Stimulated activated CD8-positive, alpha-beta memory T cell treated with anti-CD3 and anti-CD28 coated beads, Interleukin-12 subunit alpha, Interleukin-12 subunit beta, amount 100 ng/mL, for 1 hour (primary cell): Measurements from ENCODE around the gene RAET1E.
"Not testable (repeated sequence)": the region's sequence is repeated elsewhere in the genome, so short reads cannot be mapped to it uniquely, and the experiment has no call there.

Experiments used
- DNase-seq: peaks from one replicate; pipeline ENCODE4 v3.0.0-alpha.2; 2020; ENCODE audit warnings: low read depth

Gene RAET1E

DNA sequence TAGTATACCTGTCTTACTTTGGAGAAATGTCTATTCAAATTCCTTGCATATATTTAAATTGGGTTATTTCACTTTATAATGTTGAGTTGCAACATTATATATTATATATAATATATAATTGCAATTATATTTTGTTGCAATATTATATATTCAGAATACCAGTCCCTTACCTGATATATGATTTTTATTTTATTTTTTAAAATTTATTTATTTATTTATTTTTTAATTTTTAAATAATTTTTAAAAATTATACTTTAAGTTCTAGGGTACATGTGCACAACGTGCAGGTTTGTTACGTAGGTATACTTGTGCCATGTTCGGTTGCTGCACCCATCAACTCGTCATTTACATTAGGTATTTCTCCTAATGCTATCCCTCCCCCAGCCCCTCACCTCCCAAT, 29.1 kb upstream of the RAET1E start:
- not testable (repeated sequence) for DNase-seq

DNA sequence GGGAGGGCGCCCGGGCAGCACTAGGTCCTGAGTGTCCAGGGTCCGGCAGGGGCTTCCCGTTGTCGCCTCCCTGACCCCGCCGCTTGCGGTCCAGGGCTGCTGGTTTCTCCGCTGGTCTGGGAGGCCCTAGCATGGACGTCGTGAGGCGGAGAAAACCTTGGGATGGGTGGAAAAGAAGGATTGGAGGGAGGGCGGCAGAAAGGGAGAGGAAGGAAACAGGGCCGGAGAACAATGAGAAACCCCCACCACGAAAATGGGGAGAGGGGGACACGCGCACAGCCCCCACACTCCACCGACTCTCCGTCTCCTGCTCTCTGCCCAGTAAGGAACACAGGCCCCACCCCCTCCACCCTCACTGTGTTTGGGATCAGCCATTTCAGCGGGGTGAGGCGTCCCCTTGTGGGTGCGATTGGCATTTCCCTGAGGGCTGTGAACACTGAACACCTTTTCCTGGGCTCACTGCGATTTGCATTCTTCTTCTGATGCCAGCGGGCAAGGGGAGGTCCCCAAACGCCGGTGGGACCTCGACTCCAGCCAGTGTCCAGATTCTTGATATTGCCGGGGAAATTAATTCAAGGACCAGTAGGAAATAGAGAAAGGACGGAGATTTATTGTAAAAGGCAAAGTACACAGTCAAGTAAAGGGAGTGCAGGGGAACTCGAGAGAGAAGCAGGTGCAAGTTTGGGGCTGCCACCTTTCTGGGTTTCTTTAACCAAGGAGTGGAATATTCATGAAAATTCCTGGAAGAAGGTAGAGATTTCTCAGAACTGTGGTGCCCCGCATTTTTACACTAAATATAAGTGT, 28.3 kb upstream of the RAET1E start:
- DNase-seq = peak; percentile 50

DNA sequence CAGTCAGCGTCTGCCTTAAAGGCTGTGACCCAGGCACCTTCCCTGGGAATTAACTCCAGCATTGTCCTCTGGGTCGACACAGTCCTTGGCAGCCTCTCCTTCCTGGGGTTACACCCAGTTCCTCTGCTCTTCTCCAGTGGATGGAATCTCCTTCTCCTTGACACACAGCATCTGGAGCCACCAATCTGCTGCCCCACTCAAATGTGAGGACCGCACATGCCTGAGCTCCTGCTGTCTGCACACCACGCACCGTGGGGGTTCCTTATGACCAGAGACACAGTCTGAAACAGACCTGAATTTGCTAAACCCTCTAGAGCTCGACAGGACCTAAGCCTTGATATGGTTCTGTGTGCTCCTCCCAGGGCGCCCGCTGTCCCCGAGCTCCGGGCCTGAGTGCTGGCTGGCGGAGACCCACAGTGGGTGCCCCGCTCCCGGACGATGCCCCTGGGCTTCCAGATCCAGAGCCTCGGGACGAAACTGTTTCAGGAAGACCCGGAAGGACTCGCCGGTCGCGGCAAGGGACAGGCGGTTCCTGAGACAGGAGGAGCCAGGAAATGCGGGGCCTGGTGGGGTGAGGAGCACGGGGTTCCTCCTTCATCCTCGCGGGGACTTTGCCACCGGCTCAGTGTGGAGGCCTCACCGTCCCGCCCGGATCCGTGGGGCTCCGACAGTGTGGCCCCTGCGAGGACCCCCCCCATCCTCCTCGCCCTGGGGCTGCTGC, 27.5 kb upstream of the RAET1E start:
- no peak for DNase-seq

DNA sequence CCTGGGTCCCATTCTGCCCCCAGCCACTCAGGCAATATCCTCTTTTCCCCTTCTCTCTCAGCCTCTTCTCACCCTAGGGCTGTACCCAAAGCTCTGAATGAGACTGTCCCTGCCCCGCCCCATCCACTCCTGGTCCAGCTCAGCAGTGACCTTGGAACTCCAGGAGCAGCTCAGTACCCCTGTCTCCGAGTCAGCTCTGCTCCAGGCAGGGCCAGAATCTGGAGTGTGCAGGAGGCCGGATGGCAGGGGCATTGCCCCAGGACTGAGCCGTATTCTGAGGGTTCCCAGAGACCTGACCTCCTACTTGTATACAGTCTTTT, 27.0 kb upstream of the RAET1E start:
- DNase-seq = no peak

DNA sequence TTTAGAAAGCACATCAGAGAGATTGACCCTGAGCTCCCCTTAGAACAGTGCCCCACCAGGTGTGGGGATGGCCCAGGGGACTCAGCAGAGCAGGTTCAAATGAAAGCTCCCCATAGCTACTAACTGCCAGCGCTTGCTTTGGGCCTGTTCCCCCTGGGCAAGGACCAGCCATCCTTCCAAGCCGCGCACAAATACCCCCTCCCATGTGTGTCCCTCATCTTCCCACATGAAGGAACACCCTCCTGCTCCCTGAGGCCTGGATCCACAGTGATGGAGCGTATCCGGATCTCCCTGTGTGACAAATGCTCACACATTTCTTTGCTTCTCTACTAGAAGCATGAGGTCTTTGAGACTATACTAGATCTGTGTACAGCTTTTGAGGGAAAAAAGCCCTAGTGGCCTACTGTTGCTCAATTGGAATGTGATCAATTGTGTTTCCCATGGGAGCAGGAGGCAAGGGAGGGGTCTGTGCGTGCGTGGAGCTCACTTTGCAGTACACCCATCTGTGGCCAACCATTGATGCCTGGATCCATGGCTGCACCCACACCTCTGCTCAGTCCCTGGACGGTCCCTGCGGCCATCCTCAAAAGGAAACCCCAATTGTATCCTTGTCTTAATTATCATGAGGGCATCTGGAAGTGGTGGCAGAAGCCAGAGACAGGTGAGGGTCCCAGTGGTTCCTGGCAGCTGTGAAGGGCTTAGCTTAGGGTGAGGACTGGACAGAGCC, 26.5 kb upstream of the RAET1E start:
- DNase-seq = no peak

DNA sequence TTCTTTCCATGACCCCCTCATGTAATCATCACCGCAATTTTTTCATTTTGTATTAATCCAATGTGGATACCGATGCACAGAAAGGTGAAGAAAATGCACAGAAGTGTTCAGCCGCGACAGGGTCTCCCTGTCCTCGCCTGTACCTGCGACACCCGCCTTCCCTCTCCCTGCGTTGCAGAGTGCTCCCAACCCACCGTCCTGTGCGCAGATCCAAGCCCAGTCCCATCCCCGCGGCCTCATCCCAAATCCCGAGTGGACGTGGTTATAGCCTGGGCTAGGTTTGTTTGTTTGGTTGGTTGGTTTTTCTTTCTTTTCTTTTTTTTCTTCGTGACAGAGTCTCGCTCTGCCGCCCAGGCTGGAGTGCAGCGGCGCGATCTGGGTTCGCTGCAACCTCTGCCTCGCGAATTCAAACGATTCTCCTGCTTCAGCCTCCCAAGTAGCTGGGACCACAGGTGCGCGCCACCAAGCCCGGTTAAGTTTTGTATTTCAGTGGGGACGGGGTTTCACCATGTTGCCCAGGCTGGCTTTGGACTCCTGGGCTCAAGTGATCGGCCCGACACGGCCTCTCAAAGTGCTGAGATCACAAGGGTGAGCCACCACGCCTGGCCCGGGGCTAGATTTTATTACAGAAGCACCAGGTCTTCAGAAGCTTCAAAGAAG, 25.5 kb upstream of the RAET1E start:
- no peak for DNase-seq

DNA sequence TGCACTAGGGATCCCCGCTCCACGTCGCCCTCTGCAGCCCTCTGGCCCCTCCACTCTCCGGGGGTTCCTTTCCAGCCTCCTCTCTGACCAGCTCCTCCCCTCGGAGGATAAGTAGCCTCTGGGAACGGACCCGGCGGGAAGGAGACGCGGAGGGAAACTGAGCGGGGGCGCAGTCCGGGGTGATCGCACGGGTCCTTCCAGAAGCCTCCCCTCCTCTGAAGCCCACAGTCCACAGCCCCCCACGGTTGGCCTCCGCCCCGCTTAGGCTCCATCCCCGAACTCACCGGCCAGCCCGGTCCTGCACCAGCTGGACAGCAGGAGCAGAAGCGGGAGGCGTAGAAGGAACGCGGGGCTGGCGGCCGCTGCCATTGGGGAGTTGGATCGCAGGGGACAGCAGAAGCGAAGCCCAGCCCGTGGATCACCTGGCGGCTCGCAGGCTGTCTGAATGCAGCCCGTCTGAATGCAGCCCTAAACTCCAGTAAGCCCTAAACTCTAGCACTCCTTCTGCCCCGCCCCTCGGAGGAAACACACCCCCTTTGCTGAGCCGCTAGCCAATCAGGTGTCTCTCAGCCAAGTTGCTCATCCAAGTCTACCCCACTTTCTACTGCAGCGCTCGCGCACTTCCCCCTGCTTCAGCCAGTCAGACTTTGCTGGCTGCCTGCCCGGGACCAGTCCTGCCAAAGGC, 24.9 kb upstream of the RAET1E start, which contains the start of gene RAET1G:
Gene RAET1G (minus strand): TSS at position 480 of the 685 bp plus-strand sequence. CDS start 111 bp downstream, at position 369.
- DNase-seq = peak; percentile 64

DNA sequence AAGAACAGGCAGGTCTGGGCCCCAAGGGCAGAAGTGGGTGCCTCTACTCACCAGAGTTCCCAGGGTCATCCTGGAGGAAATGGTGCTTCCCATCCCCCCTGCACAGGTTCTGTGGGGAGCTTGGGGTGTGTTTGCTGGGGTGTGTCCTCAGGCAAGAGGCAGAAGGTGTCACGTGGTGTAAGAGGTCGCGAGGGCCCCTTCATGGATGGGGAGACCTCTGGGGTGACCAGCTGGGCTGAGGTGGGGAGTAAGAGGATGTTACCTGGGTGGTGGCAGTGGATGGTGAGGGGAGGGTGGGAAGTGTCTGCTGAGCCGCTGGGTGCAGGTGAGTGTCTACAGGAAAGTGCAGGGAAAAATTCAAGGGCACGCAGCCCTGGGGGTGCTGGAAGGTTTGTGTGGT, 24.2 kb upstream of the RAET1E start:
- not testable (repeated sequence) for DNase-seq

DNA sequence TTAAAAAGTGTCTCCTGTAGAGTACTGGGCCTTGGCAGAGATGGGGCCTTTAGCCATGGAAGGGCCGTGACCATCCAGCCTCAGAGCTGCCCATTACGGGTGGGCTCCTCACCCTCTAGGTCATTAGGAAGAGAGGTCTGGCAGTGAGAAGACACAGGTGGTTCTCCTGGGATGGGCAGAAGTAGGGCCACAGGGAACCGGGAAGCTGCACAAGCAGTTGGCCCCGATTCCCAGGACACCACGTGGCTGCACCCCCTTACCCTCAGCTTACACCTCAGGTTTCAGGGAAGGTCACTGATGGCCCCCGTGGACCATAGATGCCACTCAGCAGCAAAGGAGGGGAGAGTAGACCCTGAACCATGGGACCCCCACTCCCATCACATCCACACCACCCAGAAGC, 23.4 kb upstream of the RAET1E start:
- DNase-seq = no peak

DNA sequence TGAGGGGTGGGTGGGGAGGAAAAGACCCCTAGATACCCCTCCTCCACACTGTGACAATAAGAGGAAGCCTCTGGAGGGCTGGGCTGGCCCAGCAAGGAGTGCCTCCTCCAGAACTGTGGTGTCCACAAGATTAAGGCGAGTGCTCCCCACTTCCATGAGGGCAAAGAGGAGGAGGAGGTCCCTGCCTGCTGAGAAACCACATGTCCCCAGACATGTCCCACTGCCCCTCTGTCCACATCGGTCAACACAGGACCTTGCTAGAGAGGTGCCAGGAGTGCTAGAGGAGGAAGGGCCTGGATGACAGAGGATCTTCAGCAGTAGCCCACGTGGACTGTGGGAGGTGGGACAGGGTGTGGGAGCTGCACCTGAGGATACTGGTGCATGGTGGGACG, 21.9 kb upstream of the RAET1E start:
- DNase-seq = no peak

DNA sequence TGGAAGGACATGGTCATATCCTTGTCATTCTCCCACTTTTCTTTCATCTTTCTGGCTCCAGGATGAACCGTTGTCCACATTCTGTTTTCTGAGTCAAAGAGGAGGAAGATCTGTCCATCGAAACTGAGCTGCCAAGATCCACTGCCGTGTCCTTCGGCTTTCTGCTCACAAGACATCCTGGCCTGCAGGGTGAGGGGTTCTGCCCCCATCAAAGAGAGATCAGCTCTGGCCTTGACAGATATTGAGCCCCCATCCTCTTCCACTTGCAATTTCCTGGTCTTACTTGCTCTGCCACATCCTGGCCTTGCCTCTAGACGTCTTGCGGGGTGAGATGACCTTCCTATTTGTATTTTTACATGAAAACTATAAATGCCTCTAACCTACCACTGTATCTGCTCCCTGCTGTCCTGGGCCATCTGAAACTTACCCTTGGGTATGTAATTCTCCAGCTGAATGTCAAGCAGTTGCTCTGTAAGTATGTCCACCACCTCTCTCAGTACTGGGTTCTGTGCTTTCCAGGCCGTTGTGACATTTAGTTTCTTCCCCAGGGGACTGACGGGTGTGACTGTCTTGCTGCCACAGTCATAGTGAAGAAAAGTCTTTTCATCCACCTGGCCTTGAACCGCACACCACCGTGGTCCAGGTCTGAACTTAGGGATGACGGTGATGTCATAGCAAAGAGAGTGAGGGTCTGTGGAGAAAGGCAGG, 21.4 kb upstream of the RAET1E start:
- not testable (repeated sequence) for DNase-seq

DNA sequence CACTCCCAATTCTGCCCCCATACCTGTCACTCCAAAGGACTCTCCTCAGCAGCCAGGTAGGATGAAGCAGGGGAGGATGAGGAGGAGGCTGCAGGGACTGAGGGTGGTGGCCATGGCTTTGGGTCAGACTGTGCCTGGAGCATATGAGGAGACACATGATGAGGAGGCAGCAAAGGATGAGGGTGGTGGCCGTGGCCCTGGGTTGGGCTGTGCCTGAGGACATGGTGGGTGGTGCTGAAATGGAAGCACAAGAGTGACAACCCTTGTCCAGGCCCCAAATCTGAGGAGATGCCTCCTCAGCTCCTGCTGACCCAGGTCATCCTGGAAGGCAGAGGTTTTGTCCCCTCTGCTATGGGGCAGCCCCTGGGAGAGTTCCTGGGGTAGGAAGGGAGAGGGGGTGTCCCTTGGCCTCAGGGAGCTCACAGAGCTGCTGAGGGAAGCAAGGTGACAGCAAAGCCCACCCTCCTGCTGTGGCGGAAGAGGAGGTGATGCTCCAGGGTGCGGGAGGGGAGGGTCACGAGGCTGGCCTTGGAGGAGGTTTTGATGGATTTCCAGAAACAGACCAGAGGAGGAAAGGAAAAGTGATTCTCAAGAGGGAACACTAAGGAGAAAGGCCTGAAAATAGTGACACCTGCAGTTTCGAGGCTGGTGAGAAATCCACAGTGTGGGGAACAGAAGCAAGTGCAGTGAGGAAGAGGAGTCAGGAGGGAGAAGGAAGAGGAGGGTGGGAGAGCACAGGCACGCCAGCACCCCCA, 20.4 kb upstream of the RAET1E start:
- DNase-seq = no peak

DNA sequence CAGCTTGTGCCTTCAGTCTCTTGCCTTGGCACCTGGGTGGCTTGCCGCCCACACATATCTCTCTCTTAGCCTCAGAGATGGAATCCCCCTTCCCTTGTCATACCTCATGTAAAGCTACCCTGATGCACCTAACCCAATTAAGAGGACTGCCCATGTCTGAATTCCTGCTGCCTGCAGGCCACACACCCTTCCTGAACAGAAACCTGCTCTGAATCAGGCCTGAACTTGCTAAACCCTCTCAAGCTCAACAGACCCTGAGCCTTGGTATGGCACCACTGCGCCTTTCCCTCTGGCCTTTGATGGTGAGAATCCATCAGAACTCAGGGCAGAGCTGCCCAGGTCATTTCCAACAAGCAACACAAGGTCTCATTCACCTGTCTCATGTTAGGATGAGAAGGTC, 19.8 kb upstream of the RAET1E start:
- DNase-seq = no peak

DNA sequence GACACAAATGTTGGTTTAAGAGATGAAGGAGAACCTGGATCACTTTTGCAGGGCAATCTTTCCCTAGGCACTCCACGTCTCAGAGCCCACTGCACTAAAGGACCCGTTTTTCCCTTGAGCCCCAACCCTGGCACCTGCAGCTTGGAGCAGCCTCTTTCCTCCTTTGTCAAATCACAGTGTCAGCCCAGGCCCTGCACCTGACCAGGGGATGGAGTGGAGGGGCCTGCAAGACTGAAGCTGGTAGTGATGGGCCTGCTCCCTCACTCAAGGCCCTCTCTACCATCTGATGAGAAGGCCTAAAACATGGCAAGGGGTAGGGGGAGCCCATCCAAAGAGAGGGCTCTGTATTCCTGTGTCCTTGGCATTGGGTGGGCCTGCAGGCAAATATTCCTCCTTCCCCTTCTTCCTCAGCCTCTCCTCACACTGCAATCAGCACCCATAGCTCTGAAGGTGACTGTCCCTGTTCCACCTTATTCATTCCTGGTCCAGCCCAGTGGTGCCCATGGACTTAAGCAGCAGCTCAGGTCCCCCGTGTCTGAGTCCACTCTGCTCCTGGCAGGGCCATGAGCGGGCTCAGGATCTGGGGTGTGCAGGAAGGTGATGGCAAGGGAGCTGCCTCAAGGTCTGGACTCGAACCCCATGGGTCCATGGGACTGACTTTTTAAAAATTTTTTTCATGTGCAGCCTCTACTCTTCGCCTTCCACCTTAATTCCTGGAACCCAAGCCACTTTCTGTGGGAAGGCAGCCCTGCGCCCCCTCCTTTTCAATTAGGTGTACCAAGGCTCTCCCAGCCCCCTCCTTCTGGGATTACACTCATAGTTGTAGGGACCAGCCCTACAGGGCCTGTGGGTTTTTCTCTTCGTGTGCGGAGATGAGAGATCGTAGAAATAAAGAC, 18.3 kb upstream of the RAET1E start:
- no peak for DNase-seq

DNA sequence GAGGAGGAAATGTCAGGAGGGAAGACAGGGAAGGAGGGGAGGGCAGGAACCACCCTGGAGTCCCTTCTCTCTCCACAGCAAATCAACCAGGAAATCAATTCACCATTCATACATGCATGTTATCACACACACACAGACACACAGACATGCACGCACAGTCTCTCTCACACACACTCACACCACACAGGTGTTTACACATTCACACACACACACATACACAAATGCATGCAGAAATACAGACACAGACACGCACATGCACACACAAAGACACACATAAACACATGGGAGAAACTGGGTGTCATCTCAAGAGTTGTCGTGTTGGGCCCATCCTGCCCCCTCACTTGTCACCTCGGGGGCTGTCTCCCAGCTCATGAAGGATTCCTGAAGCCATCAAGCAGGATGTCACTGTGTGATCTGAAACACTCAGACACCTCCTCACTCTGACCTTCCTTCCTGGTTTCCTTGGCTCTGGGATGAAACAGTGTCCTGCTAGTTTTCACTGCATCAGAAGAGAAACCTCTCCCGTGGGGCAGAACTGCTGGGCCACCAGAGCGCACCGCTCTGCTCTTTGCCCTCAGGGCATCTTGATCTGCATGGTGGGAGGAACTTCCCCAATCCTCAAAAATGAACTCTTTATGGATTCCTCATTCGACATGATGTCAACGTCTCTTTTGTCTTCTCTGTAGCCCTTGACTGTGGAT, 15.8 kb upstream of the RAET1E start:
- no peak for DNase-seq

DNA sequence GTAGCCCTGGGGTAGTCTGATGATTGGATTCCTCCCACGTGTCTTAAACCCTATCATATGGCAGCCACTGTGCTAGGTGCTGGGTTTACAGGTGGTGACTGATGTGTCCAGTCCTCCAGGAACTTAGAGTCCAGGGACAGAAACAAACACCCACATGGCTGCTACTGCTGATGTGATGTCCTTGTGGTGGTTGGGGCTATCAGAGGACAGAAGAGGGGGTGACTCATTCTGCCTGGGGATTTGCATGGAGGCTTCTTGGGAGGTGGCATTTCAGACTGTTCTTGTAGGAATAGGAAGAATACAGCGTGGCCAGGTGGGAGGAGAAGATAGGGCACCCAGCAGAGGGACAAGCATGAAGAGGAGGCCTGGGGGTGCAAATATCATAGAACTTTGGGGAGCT, 15.2 kb upstream of the RAET1E start:
- no peak for DNase-seq

DNA sequence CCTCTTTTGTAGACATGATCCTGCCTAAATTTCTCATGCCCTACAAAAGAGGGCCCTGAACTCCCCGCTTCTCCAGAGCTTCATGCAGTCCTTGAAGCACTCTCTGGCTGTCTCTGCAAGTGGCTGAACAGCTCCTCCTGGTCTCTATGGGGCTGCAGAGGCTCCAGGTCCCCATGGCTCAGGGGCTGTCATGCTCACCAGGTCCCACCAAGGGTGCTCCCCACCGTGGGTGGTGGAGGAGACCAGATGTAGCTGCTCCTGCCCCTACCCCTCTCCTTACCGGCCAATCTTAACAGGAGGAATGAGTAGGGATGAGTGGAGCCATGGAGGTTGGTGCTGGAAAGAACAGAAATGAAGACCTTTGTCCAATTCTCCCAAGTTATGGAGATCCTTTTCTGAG, 14.8 kb upstream of the RAET1E start:
- DNase-seq = not testable (repeated sequence)

DNA sequence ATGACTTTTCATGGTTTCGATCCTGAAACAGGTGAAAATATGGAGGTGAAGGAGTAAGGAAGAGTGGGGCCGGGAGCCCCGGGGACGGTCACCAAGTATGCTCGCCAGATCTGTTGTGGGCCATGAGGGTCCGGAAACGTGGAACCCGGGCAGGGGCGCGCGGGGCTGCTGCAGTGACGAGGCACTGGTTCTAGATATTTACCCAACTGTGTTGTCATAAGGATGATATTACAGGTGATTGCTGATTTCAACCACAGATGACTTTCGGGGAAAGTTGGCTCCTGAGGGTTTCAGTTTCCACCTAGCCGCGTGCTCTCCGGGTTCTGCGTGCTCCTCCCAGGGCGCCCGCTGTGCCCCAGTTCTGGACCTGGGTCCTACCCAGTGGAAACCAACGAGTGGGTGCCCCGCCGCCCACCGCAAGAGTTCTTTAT, 12.8 kb upstream of the RAET1E start:
- DNase-seq = no peak
